Stimulated activated CD4-positive, alpha-beta T cell treated with anti-CD3 and anti-CD28 coated beads, Interleukin-2, amount 100 ng/mL, for 48 hours (primary cell): ENCODE results near the gene ISG20L2.

Source experiments
- DNase-seq, 2 donors: peaks; one replicate each; pipeline ENCODE4 v3.0.0-alpha.2; 2020

Gene ISG20L2

GRCh38 chr1:156752843-156753482 lies 24.4 kb upstream of the ISG20L2 start:
- no peak for DNase-seq

- DNase-seq, result peak; percentile 93 to 94
These were observed 23.4 kb upstream of the ISG20L2 start for GRCh38 chr1:156751757-156752481.

DNA sequence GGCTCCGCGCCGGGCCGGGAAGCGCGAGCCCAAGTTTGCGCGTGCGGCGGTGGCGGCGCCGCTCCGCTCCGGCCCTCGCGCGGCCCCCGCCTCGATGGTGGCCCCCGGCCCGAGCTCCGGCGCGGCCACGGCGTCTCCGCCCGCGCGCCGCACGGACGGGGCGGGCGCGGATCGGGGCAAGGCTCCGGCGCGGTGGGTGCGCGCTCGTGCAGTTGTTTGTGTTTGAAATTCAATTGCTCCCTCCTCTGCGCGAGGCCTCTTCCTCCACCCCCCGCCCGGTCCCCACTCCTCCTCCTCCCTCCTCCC lies 22.8 kb upstream of the ISG20L2 start, which contains the start of gene HDGF:
Gene HDGF (minus strand): TSS at position 225 of the 306 bp plus-strand sequence. CDS start 246 bp downstream, outside the sequence.
- no peak for DNase-seq

DNA sequence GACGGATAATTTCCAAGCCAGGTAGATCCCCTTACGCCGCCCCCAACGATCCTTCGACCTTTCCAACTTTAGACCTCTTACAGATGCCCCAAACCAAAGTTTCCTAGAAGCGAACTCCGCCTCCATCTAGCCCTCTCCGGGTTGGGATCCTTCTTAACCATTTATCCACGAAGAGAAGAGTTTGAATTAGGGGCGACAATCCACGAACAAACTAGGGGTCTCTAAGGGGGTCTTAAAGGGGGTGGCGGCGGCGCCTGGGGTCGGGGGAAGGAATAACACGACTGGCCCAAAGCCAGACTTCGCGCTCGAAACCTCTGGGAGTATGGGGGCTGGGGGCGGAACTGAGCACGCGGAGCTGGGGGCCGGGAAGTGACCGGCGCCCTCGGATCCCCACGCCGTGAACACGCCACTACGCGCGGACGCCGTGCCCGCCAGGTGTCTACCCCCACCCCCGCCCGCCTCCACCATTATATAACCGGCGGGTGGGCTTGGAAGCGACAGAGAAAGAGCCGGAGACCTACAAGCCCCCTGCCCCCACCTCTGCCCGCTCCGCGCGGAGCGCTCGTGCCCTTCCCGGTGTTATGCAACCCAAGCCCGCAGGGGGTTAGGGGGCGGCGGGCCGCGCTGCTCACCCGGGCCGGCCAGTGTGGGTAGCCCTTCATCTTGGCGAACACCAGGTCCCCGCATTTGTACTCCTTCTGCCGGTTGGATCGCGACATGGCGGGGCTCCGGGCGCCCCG lies 22.3 kb upstream of the ISG20L2 start:
- no peak for DNase-seq

DNA sequence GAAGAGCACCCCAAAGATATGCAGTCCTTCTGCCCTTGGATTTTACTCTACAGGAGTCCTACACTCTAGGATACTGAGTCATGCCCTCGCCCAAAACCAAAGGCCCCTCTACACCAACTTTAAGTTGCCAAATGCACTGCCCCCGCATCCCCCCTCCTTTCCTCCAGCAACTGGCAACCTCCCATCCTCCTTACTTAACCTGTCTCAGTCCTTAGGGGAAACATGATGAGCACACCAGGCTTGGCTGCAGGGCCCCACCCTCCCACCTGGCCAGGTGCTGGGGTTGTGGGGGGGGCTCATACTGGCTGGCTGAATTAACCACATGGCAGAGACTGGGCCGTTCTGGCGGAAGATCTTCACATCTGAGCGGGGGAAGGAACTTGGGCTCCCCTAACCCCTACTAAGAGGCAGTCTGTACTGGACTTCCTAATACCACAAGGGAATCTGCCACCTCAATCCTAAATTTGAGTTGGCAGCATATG lies 21.7 kb upstream of the ISG20L2 start:
- peak in 1 of 2 donors; percentile 28 for DNase-seq

- DNase-seq, result no peak
These were observed 21.0 kb upstream of the ISG20L2 start for GRCh38 chr1:156749419-156750118.

DNA sequence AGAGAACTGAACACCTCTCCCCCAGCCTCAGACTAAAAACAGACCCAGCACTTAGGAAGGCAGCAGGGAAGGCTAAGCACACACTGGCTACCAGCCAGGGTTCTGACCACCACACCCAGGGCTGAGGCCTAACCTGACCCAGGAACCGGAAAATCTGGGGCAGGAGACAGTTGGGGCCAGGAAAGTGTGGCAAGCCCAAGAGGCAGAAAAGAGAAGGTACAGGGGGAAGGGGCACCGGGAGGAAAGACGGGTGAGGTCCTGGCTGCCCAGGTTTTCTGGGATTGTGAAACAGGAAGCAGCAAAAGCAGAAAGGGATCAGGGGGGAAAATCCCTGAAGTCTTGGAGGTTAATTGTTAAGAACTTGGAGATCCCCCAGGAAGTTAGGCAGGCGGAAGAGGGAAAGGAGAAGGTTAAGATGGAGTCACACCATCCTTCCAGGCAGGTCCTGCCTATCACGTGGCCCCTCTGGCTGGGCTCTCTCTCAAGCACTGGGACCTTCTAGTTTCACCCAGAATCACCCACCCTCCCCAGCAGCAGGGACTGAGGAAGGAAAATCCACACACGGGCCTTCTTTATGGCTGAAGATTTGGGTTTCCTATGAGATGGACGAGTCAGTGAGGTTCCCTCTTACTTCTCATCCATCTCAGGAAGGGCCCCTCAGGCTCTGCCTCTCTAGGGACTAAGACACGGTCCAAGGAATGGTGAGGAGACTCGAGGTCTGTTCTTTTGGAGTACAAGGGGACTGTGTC lies 20.3 kb upstream of the ISG20L2 start:
- DNase-seq, result no peak

- DNase-seq, result no peak
These were observed 19.4 kb upstream of the ISG20L2 start for GRCh38 chr1:156747742-156748669.

DNA sequence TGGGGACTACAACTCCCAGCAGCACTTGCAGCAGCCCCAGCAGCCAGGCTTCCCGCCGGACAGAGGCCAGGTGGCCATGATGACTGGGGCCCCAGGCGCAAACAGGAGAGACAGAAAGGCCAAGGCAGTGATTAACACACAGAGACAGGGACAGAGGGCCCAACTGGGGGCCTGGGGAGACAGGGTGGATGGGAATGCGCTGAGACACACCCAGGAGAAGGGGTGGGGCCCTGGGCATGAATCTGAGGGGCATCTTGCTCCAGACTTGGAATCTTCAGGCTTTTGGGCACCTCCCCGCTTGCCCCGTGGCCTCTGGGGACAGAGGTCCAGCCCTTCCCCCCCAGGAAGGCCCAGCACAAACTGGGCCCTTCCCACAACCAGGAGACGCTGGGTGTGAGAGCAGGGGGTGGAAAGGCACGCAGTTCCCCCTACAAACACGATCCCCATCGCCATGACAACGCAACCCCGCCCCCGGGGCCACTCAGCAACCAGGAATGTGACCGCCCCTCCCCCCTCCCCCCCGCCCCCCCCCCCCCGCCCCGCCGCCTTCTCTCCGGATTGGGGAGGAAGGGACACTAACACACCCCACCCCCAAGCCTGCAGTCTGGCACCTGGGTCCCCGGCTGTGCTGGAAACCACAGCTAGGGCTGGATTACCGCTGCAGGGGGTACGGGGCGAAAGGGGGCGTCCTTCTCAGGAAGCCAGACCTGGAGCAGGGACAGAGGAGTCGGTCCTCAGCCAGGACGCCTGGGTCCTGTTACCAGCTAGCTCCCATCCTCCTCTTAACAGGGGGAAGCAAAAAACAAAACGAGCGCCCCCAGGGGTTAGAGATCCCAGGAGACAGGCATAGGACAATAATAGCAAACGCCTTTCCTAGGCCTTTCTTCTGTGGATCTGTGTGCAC lies 18.4 kb upstream of the ISG20L2 start:
- peak in 1 of 2 donors; percentile 54 for DNase-seq

DNA sequence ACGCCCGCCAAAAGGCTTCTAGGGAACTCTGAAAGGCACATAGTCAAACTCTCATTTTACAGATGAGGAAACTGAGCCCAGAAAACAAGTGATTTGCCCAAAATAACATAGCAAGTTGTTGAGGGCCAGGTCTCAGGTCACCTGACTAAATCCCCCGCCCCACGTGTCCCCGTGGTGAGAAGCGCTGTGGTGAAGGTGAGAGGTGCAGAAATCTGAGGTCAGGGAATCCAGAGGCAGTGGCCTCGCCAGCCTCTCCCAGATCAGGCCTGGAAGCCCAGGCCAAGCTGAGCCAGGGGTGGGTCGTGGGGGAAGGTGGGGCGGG lies 17.8 kb upstream of the ISG20L2 start:
- no peak for DNase-seq

- DNase-seq, result no peak
These were observed 17.3 kb upstream of the ISG20L2 start for GRCh38 chr1:156745881-156746280.

DNA sequence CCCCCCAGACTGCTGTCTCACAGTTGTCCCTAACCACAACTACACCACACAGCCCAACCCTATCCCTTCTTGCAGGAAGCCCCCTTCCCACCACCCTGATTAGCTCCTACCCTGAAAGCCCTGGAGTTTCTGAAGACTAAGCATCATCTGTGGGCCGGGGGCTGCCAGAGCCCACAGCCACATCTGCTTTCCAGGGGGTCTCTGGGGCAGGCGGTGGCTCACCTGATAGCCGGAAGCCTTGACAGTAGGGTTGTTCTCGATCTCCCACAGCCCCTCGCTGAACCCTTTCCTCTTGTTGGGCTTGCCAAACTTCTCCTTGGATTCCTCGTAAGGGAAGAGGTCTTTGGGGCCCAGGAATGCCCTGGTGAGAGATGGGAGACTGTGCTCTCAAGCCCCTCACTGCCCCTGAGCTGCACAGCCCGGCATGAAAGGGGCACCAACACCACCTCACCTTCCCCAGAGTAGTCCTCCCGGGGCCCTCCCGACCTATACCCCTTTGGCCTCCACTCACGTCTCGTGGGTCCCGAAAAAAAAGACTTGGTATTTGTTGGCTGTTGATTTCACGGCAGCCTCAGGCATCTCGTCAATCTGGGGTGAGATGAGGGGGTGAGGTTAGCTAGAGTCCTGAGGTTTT lies 16.3 kb upstream of the ISG20L2 start:
- no peak for DNase-seq

GRCh38 chr1:156744344-156744743 lies 15.8 kb upstream of the ISG20L2 start:
- no peak for DNase-seq

DNA sequence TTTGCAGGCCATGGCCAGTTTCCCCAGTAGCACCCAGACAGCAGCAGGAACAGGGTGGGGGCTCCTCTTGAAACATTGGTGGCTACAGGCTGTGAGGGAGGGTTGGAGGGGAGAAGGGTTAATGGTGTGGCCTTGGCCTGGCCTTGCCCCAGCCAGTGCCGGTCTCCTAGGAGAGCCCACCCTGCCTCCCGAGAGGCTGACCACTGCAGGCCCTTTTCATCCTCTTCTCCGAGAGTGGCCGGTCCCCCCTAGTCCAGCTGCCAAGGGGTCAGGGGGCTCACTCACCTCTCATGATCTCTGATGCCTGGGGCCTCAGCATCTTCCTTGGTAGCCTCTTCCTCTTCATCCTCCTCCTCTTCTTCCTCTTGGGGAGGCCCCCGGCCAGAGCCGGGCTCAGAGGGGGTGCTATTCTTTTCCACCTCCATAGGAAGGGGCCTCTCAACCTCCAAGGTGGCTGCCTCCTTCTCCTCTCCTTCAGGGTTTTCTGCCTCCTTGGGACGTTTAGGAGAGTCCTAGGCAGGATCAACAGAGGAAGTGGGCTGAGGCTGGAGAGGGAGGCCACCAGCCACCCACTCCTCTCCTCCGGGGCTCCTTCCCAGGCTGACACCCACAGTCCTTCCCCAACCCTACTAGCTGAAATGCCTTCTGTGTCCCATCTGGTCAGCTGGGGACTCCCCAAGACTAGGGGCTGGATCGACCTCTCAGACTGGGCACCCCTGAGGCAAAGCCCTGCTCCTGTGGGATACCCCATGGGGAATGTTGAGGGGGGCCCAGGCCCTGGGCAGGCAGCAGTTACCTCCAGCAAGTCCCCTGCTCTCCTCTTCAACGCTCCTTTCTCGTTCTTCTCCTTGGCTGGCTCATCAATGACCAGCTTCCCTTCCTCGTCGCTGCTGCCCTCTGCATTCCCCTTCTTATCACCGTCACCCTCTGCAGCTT lies 15.1 kb upstream of the ISG20L2 start:
- no peak for DNase-seq

- no peak for DNase-seq
These were observed 14.2 kb upstream of the ISG20L2 start for GRCh38 chr1:156742801-156743200.

DNA sequence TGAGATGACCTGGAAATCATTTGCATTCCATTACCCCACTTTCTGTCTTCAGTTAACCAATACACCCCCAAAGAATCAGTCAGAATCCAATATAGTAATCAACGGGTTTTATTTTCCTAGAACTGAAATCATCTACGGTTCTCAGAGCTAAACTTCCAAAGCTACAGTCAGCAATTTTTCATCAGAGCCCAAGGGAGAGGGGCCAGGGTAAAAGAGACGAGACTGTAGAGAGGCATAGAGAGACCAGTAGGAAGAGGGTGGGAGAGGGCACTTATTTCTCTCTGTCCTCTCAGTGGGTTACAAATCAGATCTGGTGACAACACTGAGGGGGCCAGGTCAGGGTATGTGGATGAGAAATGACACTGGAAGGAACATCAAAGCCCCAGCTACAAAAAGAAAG lies 13.5 kb upstream of the ISG20L2 start:
- DNase-seq, result no peak

GRCh38 chr1:156741481-156741983 lies 13.0 kb upstream of the ISG20L2 start:
- peak in 1 of 2 donors; percentile 33 for DNase-seq

GRCh38 chr1:156740741-156741480 lies 12.3 kb upstream of the ISG20L2 start, which contains the start of gene MRPL24:
MRPL24 (minus strand) TSS chr1:156741088; CDS start chr1:156738704, 2,384 bp downstream.
- DNase-seq, result peak; percentile 87 to 91
